ENCODE data around the gene TMEM150B.

Gene TMEM150B

DNA sequence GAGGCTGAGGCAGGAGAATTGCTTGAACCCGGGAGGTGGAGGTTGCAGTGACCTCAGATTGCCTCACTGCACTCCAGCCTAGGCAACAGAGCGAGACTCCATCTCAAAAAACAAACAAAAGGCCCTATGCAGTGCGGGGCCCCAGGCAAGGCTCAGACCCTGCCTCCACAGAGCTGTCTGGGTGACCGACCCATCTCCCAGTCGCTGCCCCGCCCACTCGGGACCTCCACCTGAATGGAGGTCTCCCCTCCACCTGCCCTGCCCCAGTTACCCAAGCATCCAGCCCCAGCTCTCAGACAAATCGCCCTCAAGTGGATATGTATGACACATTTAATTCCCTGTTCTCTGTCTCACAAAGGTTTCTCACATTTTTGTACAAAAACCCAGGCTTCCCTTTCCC is 40.1 kb upstream of the TMEM150B start:
- no peak overlapping the region for H3K27ac ChIP-seq
- no peaks in the 10 kb centered on the region for H3K9me3 ChIP-seq (ENCODE audit: severe bottlenecking)
- H3K36me3 ChIP-seq: no peaks in the 10 kb centered on the region
- TF ChIP-seq, protein P1, sequence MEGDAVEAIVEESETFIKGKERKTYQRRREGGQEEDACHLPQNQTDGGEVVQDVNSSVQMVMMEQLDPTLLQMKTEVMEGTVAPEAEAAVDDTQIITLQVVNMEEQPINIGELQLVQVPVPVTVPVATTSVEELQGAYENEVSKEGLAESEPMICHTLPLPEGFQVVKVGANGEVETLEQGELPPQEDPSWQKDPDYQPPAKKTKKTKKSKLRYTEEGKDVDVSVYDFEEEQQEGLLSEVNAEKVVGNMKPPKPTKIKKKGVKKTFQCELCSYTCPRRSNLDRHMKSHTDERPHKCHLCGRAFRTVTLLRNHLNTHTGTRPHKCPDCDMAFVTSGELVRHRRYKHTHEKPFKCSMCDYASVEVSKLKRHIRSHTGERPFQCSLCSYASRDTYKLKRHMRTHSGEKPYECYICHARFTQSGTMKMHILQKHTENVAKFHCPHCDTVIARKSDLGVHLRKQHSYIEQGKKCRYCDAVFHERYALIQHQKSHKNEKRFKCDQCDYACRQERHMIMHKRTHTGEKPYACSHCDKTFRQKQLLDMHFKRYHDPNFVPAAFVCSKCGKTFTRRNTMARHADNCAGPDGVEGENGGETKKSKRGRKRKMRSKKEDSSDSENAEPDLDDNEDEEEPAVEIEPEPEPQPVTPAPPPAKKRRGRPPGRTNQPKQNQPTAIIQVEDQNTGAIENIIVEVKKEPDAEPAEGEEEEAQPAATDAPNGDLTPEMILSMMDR (IDR thresholded peaks at IDR 0.05; ENCODE audit: low read depth, low read length): no peak
- no peak overlapping the region for H3K4me3 ChIP-seq (ENCODE audit: low read depth, low read length)
- no peak for DNase-seq
- H3K27me3 ChIP-seq (ENCODE audit: insufficient read depth, low read depth, severe bottlenecking): no peaks in the 10 kb centered on the region

DNA sequence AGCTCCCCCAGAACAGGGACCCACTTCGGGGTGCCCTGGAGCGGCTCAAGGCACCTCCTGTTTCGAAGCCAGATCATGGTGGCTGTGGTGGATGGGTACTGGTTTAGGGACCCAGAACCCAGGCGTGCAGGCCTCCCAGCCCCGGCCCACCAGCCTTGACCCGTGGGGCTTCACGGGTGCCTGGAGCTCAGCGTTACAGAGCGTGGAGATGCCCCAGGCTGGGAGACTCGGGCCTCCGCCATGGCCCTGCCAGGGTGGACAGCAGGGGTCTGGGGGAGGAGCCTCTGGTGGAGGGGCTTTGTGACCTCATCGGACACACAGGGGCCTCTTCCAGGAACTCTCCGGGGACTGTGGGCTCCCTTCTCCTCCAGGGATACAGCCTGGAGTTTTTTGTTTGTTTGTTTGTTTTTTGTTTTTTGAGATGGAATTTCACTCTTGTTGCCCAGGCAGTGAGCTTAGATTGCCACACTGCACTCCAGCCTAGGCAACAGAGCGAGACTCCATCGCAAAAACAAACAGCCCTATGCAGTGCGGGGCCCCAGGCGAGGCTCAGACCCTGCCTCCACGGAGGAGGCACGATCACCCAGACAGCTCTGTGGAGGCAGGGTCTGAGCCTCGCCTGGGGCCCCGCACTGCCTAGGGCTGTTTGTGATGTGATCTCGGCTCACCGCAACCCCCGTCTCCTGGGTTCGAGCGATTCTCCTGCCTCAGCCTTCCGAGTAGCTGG is 38.0 kb upstream of the TMEM150B start, which contains the start of gene GARIN5B:
Gene GARIN5B (minus strand): TSS at position 271 of the 727 bp plus-strand sequence. CDS start 194 bp downstream, at position 77.
- H3K9me3 ChIP-seq (ENCODE audit: severe bottlenecking): no peaks in the 10 kb centered on the region
- H3K36me3 ChIP-seq: no peaks in the 10 kb centered on the region
- H3K27ac ChIP-seq: no peak within 1 kb of the TSS
- TF ChIP-seq, protein P1 (IDR thresholded peaks at IDR 0.05; ENCODE audit: low read depth, low read length): no peak
- H3K4me3 ChIP-seq (ENCODE audit: low read depth, low read length): no peak within 1 kb of the TSS
- DNase-seq: no peak
- H3K27me3 ChIP-seq (ENCODE audit: insufficient read depth, low read depth, severe bottlenecking): no peaks in the 10 kb centered on the region

DNA sequence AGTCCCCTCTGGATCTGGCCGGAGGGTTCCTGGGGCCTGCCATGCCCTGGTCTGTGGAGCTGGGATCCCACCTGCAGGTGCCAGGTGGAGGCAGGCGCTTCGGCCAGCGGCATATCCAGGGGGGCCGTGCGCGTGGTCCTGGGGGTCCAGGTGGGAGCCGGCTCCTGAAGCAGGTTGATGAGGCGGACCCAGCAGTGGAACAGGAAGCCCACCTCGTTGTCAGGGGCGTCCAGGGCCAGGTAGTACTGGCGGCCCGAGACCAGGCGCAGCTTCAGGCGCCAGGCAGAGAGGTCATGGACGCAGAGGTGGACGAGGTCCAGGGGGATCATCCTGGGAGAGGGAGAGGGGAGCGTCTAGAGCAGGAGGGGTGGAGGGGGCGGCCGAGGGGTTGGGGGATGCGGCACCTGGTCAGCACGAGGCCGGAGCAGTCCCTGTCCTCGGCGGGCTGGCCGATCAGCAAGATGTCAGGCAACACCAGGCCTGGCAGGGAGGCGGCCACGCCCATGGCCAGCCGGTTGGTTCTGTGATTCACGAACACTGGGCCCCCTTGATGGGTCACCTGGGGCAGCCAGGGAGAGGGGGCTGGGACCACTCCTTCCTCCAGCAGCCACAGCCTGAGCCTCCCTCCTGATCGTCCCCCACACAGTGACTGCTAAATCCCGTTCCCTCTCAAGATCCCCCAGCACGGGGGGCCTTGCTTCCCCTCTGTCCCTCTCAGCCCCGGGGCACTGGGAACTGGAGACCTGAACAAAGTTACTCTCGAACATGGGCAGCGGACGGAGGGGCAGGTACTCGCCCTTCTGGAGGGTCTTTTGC is 37.2 kb upstream of the TMEM150B start:
- TF ChIP-seq, protein P1 (IDR thresholded peaks at IDR 0.05; ENCODE audit: low read depth, low read length): no peak
- H3K4me3 ChIP-seq (ENCODE audit: low read depth, low read length): no peak overlapping the region

DNA sequence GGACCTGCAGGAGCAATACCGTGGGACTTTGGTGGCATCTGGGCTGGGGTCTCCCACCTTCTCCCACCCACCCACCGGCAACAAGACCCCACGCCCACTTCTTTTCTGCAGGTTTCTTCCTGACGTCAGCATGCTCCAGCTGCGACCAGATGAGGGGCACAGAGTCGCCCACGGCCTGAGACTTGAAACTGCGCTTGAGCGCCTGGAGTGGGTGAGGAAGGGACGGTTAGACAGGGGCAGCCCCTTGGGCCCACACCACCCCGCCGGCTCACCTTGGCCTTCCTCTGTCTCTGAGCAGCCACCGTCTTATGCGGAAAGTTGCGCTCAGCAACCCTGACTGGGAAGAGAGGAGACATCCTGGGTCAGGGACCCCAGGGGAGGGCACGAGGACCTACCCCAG is 35.8 kb upstream of the TMEM150B start:
- no peaks in the 10 kb centered on the region for H3K27me3 ChIP-seq (ENCODE audit: insufficient read depth, low read depth, severe bottlenecking)
- TF ChIP-seq, protein P1 (IDR thresholded peaks at IDR 0.05; ENCODE audit: low read depth, low read length): no peak
- no peak overlapping the region for H3K27ac ChIP-seq

More for the DNA sequence above, 37.2 kb upstream of the TMEM150B start:
- Histone ChIP-seq H3K36me3 (no peaks in the 10 kb centered on the region), H3K9me3 (ENCODE audit: severe bottlenecking) (no peaks in the 10 kb centered on the region), H3K27ac (no peak overlapping the region), H3K27me3 (ENCODE audit: insufficient read depth, low read depth, severe bottlenecking) (no peaks in the 10 kb centered on the region)
- DNase-seq: no peak

DNA sequence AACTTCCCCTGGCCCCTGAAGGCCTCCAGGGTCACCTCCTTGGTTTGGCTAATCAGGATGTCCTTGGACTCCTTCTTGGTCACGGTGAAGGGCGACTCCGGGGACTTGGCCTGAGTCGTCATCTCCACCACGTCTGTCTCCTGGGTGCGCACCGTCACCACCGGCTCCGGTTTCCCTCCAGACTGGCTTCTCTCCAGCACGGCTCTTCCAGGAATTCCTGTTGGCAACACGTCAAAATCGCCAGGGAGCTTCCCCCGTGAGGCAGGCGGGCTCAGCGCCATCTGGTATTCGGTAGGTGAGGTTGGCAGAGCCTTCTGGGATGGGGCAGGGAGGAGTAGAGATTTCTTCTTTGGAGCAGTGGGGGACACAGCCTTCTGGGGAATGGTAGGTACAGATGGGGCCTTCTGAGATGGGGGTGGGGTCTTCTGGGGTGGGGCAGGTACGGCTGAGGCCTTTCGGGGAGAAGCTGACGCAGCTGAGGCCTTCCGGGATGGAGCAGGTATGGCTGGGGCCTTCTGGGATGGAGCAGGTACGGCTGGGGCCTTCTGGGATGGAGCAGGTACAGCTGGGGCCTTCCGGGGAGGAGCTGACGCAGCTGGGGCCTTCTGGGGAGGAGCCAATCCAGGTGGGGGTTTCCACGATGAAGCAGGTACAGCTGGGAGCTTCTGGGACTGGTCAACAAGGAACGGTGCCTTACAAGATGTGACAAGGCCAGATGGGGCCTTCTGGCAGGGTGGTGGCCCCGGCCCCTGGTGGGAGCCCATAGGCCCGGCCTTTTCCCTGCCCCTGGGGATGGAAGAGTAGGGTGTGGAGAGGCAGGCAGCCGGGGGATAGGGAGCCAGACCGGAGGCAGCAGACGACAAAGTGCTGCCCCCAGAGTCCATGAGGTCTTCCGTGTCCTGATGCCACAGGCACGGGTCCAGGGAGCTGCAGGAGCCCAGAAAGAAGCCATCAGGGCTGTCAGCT is 34.1 kb upstream of the TMEM150B start:
- no peak overlapping the region for H3K27ac ChIP-seq
- no peak for DNase-seq

More for the DNA sequence above, 35.8 kb upstream of the TMEM150B start:
- H3K9me3 ChIP-seq (ENCODE audit: severe bottlenecking): no peaks in the 10 kb centered on the region
- no peak for DNase-seq
- no peak overlapping the region for H3K4me3 ChIP-seq (ENCODE audit: low read depth, low read length)
- no peaks in the 10 kb centered on the region for H3K36me3 ChIP-seq

More for the DNA sequence above, 34.1 kb upstream of the TMEM150B start:
- no peaks in the 10 kb centered on the region for H3K9me3 ChIP-seq (ENCODE audit: severe bottlenecking)
- H3K27me3 ChIP-seq (ENCODE audit: insufficient read depth, low read depth, severe bottlenecking): no peaks in the 10 kb centered on the region
- no peak overlapping the region for H3K4me3 ChIP-seq (ENCODE audit: low read depth, low read length)
- H3K36me3 ChIP-seq: no peaks in the 10 kb centered on the region
- TF ChIP-seq, protein P1 (IDR thresholded peaks at IDR 0.05; ENCODE audit: low read depth, low read length): no peak
